NCI-H1694 (cell line): ENCODE measurements around the gene SLC52A1.
A peak's percentile ranks its signal among the peaks of the same experiment; 100 is the strongest.

Experiments used
- DNase-seq: peaks from one replicate; lab custom pipeline; 2025; lab: John Stamatoyannopoulos, UW

SLC52A1 gene

GRCh38 chr17:4987767-4988567, 47.3 kb downstream of the SLC52A1 start:
- no peak for DNase-seq

- DNase-seq, result peak; percentile 48
Measured at GRCh38 chr17:4986951-4987766, 48.1 kb downstream of the SLC52A1 start, which contains the start of gene CAMTA2. CAMTA2 (minus strand) TSS chr17:4987675; CDS start chr17:4986222, 1,453 bp downstream.

GRCh38 chr17:4986403-4986802, 48.8 kb downstream of the SLC52A1 start:
- no peak for DNase-seq
